ENCODE results near the gene PRPF38A.

GRCh38 chr1:52365746-52366516, 38.5 kb upstream of the PRPF38A start, which contains the start of gene CC2D1B:
- peak; percentile 92 to 95 (median 94) for TF ChIP-seq POLR2A (IDR thresholded peaks at IDR 0.05)
- peak in 4 of 7 experiments; percentile 39 to 61 (median 56) for TF ChIP-seq CTCF (IDR thresholded peaks at IDR 0.05)
